ENCODE results near the gene NFATC1. TPM values are rescaled to one million over a fixed set of nuclear protein-coding genes. Genes with fewer than 3 reads are reported as not detected.

NFATC1 gene
- total RNA-seq, 1 donor, result 23.9 TPM

GRCh38 chr18:79393635-79394533 is 1.8 kb upstream of the NFATC1 start:
- Histone ChIP-seq H3K27me3 (ENCODE audit: insufficient read depth, low read length) (peaks cover 55% of the 10 kb centered on the region), H3K9me3 (ENCODE audit: low read depth, low read length) (no peaks in the 10 kb centered on the region), H3K4me1 (ENCODE audit: insufficient read depth, low read length) (peaks cover 41% of the 10 kb centered on the region), H3K4me3 (ENCODE audit: low read length) (peak overlapping the region; percentile 37)

GRCh38 chr18:79394534-79395307 is 1.0 kb upstream of the NFATC1 start:
- Histone ChIP-seq H3K4me1 (ENCODE audit: insufficient read depth, low read length) (peaks cover 47% of the 10 kb centered on the region), H3K27me3 (ENCODE audit: insufficient read depth, low read length) (peaks cover 46% of the 10 kb centered on the region)

GRCh38 chr18:79395308-79395640 is 456 bp upstream of the NFATC1 start:
- Histone ChIP-seq H3K27me3 (ENCODE audit: insufficient read depth, low read length) (peaks cover 42% of the 10 kb centered on the region), H3K4me3 (ENCODE audit: low read length) (no peak overlapping the region), H3K9me3 (ENCODE audit: low read depth, low read length) (no peaks in the 10 kb centered on the region), H3K4me1 (ENCODE audit: insufficient read depth, low read length) (peaks cover 47% of the 10 kb centered on the region)

More at GRCh38 chr18:79394534-79395307, 1.0 kb upstream of the NFATC1 start:
- H3K9me3 ChIP-seq (ENCODE audit: low read depth, low read length), result no peaks in the 10 kb centered on the region
- peak overlapping the region; percentile 16 for H3K4me3 ChIP-seq (ENCODE audit: low read length)

GRCh38 chr18:79396431-79397246 is 909 bp downstream of the NFATC1 start:
- no peak overlapping the region for H3K4me3 ChIP-seq (ENCODE audit: low read length)
- peaks cover 55% of the 10 kb centered on the region for H3K4me1 ChIP-seq (ENCODE audit: insufficient read depth, low read length)
- peaks cover 31% of the 10 kb centered on the region for H3K27me3 ChIP-seq (ENCODE audit: insufficient read depth, low read length)

GRCh38 chr18:79397247-79397829 is 1.6 kb downstream of the NFATC1 start:
- no peak overlapping the region for H3K4me3 ChIP-seq (ENCODE audit: low read length)
- H3K4me1 ChIP-seq (ENCODE audit: insufficient read depth, low read length), result peaks cover 62% of the 10 kb centered on the region
- H3K27me3 ChIP-seq (ENCODE audit: insufficient read depth, low read length), result peaks cover 26% of the 10 kb centered on the region
- H3K9me3 ChIP-seq (ENCODE audit: low read depth, low read length), result no peaks in the 10 kb centered on the region

More at GRCh38 chr18:79396431-79397246, 909 bp downstream of the NFATC1 start:
- H3K9me3 ChIP-seq (ENCODE audit: low read depth, low read length), result no peaks in the 10 kb centered on the region

GRCh38 chr18:79397830-79398761 is 2.4 kb downstream of the NFATC1 start:
- Histone ChIP-seq H3K27me3 (ENCODE audit: insufficient read depth, low read length) (peaks cover 18% of the 10 kb centered on the region), H3K4me3 (ENCODE audit: low read length) (no peak overlapping the region), H3K4me1 (ENCODE audit: insufficient read depth, low read length) (peaks cover 64% of the 10 kb centered on the region), H3K9me3 (ENCODE audit: low read depth, low read length) (no peaks in the 10 kb centered on the region)

- Histone ChIP-seq H3K4me1 (ENCODE audit: insufficient read depth, low read length) (peaks cover 67% of the 10 kb centered on the region), H3K4me3 (ENCODE audit: low read length) (peak overlapping the region; percentile 57), H3K27me3 (ENCODE audit: insufficient read depth, low read length) (peaks cover 14% of the 10 kb centered on the region), H3K9me3 (ENCODE audit: low read depth, low read length) (no peaks in the 10 kb centered on the region)
These were observed 3.7 kb downstream of the NFATC1 start for GRCh38 chr18:79399275-79400081.

- Histone ChIP-seq H3K4me3 (ENCODE audit: low read length) (peak overlapping the region; percentile 57), H3K9me3 (ENCODE audit: low read depth, low read length) (no peaks in the 10 kb centered on the region), H3K4me1 (ENCODE audit: insufficient read depth, low read length) (peaks cover 68% of the 10 kb centered on the region), H3K27me3 (ENCODE audit: insufficient read depth, low read length) (peaks cover 9% of the 10 kb centered on the region)
These were observed 4.4 kb downstream of the NFATC1 start for GRCh38 chr18:79400091-79400590.

GRCh38 chr18:79400591-79401381 is 5.1 kb downstream of the NFATC1 start:
- peaks cover 74% of the 10 kb centered on the region for H3K4me1 ChIP-seq (ENCODE audit: insufficient read depth, low read length)
- H3K27me3 ChIP-seq (ENCODE audit: insufficient read depth, low read length), result peaks cover 9% of the 10 kb centered on the region
- peak overlapping the region; percentile 55 for H3K4me3 ChIP-seq (ENCODE audit: low read length)
- no peaks in the 10 kb centered on the region for H3K9me3 ChIP-seq (ENCODE audit: low read depth, low read length)

- Histone ChIP-seq H3K4me3 (ENCODE audit: low read length) (peak overlapping the region; percentile 26), H3K4me1 (ENCODE audit: insufficient read depth, low read length) (peaks cover 80% of the 10 kb centered on the region)
These were observed 5.9 kb downstream of the NFATC1 start for GRCh38 chr18:79401494-79402208.

GRCh38 chr18:79402209-79402576 is 6.5 kb downstream of the NFATC1 start:
- H3K4me1 ChIP-seq (ENCODE audit: insufficient read depth, low read length), result peaks cover 78% of the 10 kb centered on the region
- no peak overlapping the region for H3K4me3 ChIP-seq (ENCODE audit: low read length)
- H3K9me3 ChIP-seq (ENCODE audit: low read depth, low read length), result no peaks in the 10 kb centered on the region
- H3K27me3 ChIP-seq (ENCODE audit: insufficient read depth, low read length), result peaks cover 2% of the 10 kb centered on the region

More at GRCh38 chr18:79401494-79402208, 5.9 kb downstream of the NFATC1 start:
- H3K27me3 ChIP-seq (ENCODE audit: insufficient read depth, low read length), result peaks cover 8% of the 10 kb centered on the region
- H3K9me3 ChIP-seq (ENCODE audit: low read depth, low read length), result no peaks in the 10 kb centered on the region

Data from mononuclear cell (primary cell).